GM04504 (cell line): ENCODE data around the gene RTP3.
"Not testable (repeated sequence)": the region's sequence is repeated elsewhere in the genome, so short reads cannot be mapped to it uniquely, and the experiment has no call there.

Experiments
- DNase-seq: peaks from one replicate; pipeline ENCODE4 v3.0.0-alpha.2; 2012; ENCODE audit warnings: low read depth

RTP3 gene

DNA sequence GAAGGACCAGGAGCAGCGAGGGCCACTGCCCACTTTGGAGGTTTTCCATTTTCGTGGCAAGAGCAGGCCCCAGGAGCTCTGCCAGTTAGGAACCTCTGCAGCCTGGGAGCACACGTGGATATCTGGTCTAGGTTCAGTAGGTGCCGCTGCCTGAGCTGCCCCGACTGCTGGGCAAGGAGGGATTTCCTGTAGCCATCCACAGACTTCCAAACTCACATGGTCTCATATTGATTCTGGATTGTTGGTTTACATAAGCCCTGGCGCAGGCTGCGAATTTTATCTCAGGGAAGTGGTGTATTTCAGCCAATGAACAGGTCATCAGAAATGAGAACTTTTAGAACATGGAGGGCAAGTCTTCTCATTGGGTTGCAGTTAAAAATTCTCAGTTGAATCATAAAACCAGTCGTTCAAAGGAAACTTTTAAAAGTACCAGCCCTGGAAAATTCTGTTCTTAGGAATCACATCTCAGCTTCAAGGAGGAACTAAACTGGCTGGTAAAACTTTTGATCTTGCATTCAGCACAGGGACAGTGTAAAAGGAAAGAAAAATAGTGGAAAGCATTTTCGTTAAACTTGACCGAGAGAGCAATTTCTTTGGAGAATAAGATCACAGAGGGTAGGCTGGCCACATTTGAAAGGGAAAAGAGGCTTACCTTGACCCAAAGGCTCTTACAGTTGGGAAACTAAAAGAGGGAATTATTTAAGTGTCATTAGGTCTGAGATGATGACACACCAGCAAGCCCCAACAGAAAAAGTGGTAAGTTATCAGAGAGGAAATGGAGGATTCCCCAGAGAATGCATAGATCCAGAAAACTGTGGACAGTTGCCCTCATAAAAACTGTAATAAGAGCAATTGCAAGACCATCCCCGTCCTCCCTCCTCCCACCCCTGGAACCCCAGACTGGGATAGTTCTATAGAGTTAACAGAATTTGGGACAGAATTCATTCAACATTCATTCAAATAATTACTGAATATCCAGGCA is 6.4 kb upstream of the RTP3 start:
- no peak for DNase-seq

DNA sequence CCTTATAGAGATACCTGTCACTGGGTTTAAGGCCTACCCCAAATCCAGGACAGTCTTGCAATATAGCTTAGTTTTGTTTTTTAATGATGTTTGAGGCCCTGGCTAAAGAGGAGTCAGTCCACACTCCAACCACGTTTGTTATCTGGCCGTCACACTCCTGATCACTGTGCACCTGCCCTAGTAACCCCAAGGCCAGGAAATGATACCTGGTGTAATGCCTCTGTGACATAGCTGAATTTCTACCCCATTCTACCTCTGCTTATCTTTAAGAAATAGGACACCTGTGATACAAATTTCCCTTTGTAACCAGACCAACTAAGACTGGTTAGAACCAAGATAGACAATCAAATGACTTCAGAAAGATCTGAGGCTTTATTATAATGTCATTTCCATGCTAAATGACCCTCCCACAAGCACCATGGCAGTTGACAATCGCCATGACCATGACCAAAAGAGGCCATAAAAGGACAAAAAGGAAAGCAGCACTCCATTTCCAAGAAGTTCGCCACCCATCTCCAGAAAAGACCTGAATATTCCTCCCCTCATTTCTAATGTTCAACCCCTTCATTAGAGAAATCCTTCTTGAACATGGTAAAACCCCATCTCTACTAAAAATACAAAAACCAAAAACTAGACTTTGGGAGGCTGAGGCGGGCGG is 4.8 kb upstream of the RTP3 start:
- DNase-seq, result no peak

GRCh38 chr3:46494491-46494890 is 3.3 kb upstream of the RTP3 start:
- not testable (repeated sequence) for DNase-seq

- DNase-seq, result peak; percentile 76
Observed at GRCh38 chr3:46495901-46496456, 1.8 kb upstream of the RTP3 start.

DNA sequence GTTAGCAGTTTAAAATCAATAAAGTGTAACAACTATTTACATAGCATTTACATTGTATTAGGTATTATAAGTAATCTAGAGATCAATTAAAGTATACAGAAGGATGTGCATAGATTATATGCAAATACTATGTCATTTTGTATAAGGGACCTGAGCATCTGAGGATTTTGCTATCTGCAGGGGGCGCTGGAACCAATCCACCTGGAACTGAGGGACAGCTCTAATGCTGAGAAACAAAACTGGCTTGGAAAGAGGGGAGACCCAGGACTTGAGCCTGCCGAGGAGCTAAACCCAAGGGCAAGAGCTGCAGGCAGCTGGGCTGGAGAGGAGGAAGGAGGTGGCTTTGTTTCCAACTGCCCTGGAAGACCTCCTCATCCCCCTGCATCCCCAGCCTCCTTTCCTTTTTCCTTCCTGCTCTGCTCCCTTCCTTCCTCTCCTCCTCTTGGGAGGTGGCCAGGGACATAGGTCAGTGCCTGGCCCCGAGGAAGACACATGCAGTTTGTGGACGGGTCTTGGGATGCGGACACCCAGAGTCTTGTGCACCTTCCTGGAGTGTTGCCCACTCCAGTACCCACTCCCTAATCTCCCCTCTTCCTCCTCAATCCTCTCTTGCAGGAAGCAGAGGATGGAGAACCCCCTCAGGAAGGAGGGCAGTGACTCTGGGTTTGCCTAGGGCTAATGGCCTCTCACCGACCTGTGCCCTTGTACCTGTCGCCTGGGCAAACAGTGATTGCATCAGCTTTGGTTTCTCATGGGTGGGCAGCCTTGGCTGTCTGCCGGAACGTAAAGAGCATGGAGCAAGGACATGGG is 825 bp upstream of the RTP3 start:
- DNase-seq, result no peak

DNA sequence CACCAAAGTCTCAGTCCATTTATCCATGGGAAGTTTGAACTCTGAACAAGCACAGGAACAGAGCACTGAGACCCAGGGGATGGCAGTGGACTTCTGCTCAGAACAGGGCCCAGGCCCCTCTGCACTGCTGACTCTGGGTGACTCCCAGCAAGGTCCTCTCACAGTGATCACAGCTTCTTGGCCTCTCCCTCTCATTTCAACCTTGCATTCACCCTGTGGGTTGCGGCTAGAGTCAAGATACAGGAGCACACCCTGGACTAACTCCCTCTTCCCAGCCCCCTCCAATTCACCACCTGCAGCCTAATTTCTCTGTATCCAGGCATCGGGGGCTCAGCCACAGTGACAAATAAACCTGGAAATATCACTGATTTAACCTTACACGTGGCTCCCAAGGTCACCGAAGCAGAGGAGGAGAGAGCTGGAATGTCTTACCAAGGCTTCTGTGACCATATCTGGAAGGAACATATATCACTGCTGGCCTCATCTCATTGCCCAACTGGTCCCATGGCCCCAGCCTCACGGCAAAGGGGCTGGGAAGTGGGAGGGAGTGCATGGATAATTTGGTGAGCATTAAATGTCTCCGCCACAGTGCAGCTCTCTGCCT is 1.2 kb downstream of the RTP3 start:
- DNase-seq, result no peak

- no peak for DNase-seq
Observed at GRCh38 chr3:46500656-46501635, 3.2 kb downstream of the RTP3 start.

DNA sequence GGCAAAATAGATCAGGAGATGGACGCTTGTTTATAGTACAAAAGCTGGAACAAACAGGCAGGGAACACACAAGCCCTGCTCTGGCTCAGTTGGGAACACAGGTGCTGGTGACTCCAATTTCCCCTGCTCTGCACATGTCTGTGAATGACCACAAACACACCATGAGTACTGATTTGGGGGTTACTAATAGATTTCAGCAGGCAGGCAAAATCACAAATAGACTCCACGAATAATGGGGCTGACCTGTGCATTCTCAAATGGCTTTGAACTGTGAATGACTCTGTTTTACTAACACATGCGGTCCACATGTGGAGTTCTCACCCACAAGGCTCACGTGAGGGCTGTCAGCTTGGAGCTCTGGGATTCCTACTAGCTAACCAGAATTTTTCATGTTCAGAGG is 3.9 kb downstream of the RTP3 start:
- no peak for DNase-seq

DNA sequence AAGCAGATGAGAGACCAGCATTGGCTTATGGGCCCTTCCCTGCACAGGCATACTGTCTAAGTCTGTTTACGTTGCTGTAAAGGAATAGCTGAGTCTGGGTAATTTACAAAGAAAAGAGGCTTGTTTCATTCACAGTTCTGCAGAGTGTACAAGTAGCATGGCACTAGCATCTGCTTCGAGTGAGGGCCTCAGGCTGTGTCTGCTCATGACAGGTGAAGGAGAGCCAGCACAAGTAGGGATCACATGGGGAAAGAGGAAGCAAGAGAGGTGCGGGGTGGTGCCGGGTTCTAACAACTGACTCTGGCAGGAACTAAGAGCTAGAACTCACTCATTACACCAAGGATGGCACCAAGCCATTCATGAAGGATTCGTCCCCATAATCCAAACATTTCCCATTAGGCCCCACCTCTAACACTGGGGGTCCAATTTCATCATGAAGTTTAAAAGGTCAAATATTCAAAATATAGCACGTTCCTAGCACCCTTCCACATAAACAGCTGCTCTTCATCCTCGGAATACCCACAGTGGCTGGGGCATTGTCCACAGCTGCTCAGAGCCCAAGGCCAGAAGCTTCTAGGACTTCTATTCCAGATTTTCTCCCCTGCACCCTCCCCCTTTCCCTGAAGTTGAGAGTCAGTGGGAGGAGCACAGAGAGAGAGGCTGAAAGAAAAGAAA is 5.6 kb downstream of the RTP3 start:
- DNase-seq, result no peak

DNA sequence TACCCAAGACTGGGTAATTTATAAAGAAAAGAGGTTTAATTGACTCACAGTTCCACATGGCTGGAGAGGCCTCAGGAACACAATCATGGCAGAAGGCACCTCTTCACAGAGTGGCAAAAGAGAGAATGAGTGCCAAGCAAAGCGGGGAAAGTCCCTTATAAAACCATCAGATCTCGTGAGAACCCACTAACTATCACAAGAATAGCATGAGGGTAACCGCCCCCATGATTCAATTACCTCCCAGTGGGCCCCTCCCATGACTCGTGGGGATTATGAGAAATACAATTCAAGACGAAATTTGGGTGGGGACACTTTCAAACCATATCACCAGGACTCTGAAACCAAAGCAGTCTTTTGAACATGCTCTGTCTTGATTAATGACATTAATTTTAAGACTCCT is 7.0 kb downstream of the RTP3 start:
- no peak for DNase-seq

- no peak for DNase-seq
Observed at GRCh38 chr3:46505953-46506352, 8.2 kb downstream of the RTP3 start.

DNA sequence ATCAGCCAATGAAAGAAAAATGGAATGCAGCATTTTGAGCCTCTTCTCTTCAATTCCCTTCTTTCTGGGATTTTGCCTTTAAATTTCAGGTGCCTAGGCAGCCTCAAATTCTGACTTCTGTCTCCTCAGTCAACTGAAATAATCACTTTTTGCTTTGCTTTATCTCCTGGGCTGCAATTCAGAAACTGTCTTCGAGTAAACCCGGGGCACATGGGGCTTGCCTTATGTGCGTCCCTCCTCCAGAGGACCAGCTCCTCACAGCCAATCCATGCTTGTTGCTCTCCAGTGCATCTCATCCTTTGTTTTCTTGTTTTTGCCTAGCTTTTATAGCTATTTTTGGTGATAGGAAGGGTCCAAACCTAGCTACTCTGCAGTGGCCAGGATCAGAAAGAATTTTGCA is 8.8 kb downstream of the RTP3 start:
- DNase-seq, result no peak

GRCh38 chr3:46508850-46509591 is 11.2 kb downstream of the RTP3 start:
- DNase-seq, result no peak

DNA sequence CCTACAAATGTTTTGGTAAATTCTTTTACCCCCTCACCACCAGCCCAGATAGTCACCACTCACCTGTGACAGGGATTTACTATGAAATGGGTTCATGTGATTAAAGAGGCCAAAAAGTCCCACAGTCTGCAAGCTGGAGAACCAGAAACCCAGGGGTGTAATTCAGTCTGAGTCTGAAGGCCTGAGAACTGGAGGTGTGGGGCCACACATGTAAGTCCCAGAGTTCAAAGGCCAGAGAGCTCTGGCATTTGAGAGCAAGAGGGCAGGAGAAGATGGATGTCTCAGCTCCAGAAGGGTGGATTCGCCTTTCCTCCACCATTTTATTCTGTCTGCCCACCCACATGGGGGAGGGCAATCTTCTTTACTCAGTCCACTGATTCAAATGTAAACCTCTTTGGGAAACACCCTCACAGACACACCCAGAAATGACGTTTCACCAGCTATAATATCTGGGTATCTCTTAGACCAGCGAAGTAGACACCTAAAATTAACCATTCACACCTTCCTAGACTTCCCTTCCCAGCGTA is 11.9 kb downstream of the RTP3 start:
- DNase-seq, result no peak

DNA sequence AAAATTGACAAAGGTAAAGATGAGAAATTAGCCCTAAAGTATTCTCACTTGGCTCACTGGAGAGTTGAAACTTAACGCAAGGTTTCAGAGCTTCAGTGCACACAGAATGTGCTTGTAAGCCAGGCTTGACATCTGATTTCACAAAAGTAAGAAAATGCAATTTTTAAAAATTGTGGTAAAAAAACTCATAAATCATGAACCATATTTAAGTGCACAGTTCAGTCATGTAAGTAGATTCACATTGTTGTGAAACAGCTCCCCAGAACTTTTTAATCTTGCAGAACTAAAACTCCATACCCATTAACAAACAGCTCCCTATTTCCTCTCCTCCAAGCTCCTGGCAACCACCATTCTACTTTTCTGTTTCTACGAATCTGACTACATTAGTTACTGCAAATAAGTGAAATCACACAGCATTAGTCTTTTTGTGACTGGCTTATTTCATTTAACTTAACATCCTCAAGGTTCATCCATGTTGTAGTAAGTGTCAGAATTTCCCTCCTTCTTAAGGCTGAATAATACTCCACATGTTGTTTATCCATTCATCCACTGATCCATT is 14.5 kb downstream of the RTP3 start:
- DNase-seq, result no peak

- no peak for DNase-seq
Observed at GRCh38 chr3:46516521-46516920, 18.7 kb downstream of the RTP3 start.

DNA sequence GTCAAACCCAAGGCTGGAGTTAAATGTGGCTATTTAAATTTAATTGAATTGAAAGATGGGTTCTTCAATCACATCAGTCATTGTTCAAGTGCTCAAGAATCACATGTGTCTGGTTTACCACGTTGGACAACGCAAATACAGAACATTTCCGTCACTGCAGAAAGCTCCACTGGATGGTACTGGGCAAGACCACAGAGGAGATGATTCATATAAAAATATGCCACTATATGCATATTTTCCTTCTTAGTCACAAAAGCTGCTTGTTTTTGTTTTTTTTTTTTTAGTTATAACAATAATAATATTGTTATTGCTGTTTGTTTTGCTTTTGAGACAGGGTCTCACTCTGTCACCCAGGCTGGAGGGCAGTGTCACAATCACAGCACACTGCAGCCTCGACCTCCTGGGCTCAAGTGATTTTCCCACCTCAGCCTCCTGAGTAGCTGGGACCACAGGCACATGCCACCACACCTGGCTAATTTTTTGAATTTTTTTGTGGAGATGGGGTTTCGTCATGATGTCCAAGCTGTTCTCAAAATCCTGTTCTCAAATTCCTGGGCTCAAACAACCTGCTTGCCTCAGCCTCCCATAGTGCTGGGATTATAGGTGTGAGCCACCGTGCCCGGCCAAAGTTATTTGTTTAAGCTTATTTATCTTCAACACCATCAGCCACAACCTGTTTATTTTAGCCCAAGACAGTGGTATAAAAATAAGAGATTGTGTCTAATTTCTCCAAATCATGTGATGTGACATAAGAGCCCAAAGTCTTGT is 19.4 kb downstream of the RTP3 start:
- no peak for DNase-seq

DNA sequence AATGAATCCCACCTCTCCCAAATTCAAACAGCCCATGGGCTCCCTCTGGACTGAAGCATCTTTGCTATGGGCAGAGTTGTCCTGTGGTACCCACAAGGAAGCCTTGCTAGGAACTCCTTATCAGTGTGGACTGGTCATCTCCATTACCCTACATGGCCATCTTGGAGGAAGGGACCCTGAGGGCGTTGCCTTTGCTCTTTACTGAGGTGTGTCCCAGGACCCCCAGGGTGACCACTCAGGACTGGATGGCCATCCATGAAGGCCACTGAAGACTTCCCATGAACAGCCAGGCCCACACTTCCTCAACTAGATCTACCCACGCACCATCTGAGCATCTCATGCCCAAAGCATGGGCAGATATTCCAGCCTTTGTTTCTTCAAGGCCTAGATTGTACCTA is 20.0 kb downstream of the RTP3 start:
- DNase-seq, result no peak
